CD1c-positive myeloid dendritic cell (primary cell): ENCODE data around the gene FGD3.
A peak's percentile ranks its signal among the peaks of the same experiment; 100 is the strongest.

Experiments
- DNase-seq: peaks from one replicate; pipeline ENCODE4 v3.0.0-alpha.2; 2016; ENCODE audit errors: extremely low spot score

FGD3 gene

GRCh38 chr9:93072383-93072795 is 125.1 kb downstream of the FGD3 start:
- DNase-seq = no peak

GRCh38 chr9:93076101-93076791 is 128.9 kb downstream of the FGD3 start:
- no peak for DNase-seq

GRCh38 chr9:93076792-93077128 is 129.4 kb downstream of the FGD3 start:
- DNase-seq = no peak

GRCh38 chr9:93077367-93077766 is 130.0 kb downstream of the FGD3 start:
- no peak for DNase-seq

- DNase-seq = no peak
These were observed 130.5 kb downstream of the FGD3 start for GRCh38 chr9:93077811-93078210.

GRCh38 chr9:93079371-93079770 is 132.0 kb downstream of the FGD3 start:
- DNase-seq = no peak

GRCh38 chr9:93080406-93080805 is 133.1 kb downstream of the FGD3 start:
- DNase-seq = no peak

- no peak for DNase-seq
These were observed 133.8 kb downstream of the FGD3 start for GRCh38 chr9:93081081-93081529.

- DNase-seq = no peak
These were observed 134.6 kb downstream of the FGD3 start for GRCh38 chr9:93081931-93082330.

GRCh38 chr9:93082841-93083411 is 135.6 kb downstream of the FGD3 start:
- no peak for DNase-seq

- peak; percentile 53 for DNase-seq
These were observed 136.5 kb downstream of the FGD3 start for GRCh38 chr9:93083592-93084470.

- DNase-seq = no peak
These were observed 137.2 kb downstream of the FGD3 start for GRCh38 chr9:93084471-93084881.

- no peak for DNase-seq
These were observed 138.4 kb downstream of the FGD3 start for GRCh38 chr9:93085676-93086075.
